HEK293 (cell line): Measurements from ENCODE around the gene AXIN1.

ENCODE experiments used
- CTCF ChIA-PET: fragments of 350-600 bp; formaldehyde crosslinking; extraction: SDS; loops from one replicate; lab custom pipeline; 2021; ENCODE audit warnings: antibody characterized with exemption; lab: Yijun Ruan, JAX
- POLR2A ChIA-PET: fragments of 300-600 bp; formaldehyde crosslinking; extraction: SDS; loops from one replicate; lab custom pipeline; 2020; ENCODE audit warnings: antibody characterized with exemption, inconsistent platforms; lab: Yijun Ruan, JAX
- H3K27ac ChIP-seq: fragments of 200-500 bp; sonication (Bioruptor generic); 2 replicates; pipeline ENCODE4 v1.5.1; 2014; ENCODE audit warnings: low read depth, low read length, control low read depth, inconsistent platforms; ENCODE audit errors: extremely low read depth
- H3K36me3 ChIP-seq, 2 experiments: fragments of 200-500 bp in 1 of 2; sonication (Bioruptor generic) in 1 of 2; 1 replicate in 1 of 2; 2 replicates in 1 of 2; pipeline ENCODE4 v1.5.1; 2014 to 2017; ENCODE audit warnings: inconsistent platforms in 2 of 2, low read length in 2 of 2; ENCODE audit not compliant: control insufficient read depth in 2 of 2, insufficient read depth in 1 of 2
- H3K4me1 ChIP-seq: fragments of 200-500 bp; sonication (Bioruptor generic); 2 replicates; pipeline ENCODE4 v1.5.1; 2014; ENCODE audit warnings: mild to moderate bottlenecking, low read length, inconsistent platforms; ENCODE audit not compliant: control insufficient read depth, insufficient read depth
- H3K4me3 ChIP-seq: 2 replicates; pipeline ENCODE4 v1.5.1; 2011; ENCODE audit warnings: low read depth, mild to moderate bottlenecking, control low read depth, low read length, moderate library complexity
- H3K9me3 ChIP-seq: fragments of 200-500 bp; sonication (Bioruptor generic); 2 replicates; pipeline ENCODE4 v1.5.1; 2014; ENCODE audit warnings: low read depth, low read length, inconsistent platforms; ENCODE audit not compliant: control insufficient read depth, insufficient read depth
- BCL11B ChIP-seq: fragments of 450-650 bp; formaldehyde crosslinking; IDR thresholded peaks from 2 replicates; pipeline ENCODE4 v1.5.1; 2016; ENCODE audit warnings: low read depth, missing biosample characterization, missing genetic modification characterization
- EGR2 ChIP-seq: fragments of 450-650 bp; formaldehyde crosslinking; IDR thresholded peaks from 2 replicates; pipeline ENCODE4 v1.5.1; 2016; ENCODE audit warnings: low read depth, missing biosample characterization, missing genetic modification characterization
- GFI1B ChIP-seq: fragments of 450-650 bp; formaldehyde crosslinking; IDR thresholded peaks from 2 replicates; pipeline ENCODE4 v1.5.1; 2016; ENCODE audit warnings: missing biosample characterization, missing genetic modification characterization
- GLIS2 ChIP-seq: fragments of 450-650 bp; formaldehyde crosslinking; IDR thresholded peaks from 2 replicates; pipeline ENCODE4 v1.5.1; 2016; ENCODE audit warnings: missing biosample characterization, missing genetic modification characterization
- KLF16 ChIP-seq: fragments of 450-650 bp; formaldehyde crosslinking; IDR thresholded peaks from 2 replicates; pipeline ENCODE4 v1.5.1; 2017; ENCODE audit warnings: missing biosample characterization, missing genetic modification characterization
- KLF8 ChIP-seq: fragments of 450-650 bp; formaldehyde crosslinking; IDR thresholded peaks from 2 replicates; pipeline ENCODE4 v1.5.1; 2016; ENCODE audit warnings: missing biosample characterization, missing genetic modification characterization
- SALL2 ChIP-seq: fragments of 450-650 bp; formaldehyde crosslinking; IDR thresholded peaks from 2 replicates; pipeline ENCODE4 v1.5.0; 2017; ENCODE audit warnings: missing biosample characterization, mild to moderate bottlenecking, missing genetic modification characterization, borderline replicate concordance
- SP3 ChIP-seq: fragments of 450-650 bp; formaldehyde crosslinking; IDR thresholded peaks from 2 replicates; pipeline ENCODE4 v1.5.1; 2016; ENCODE audit warnings: missing biosample characterization, missing genetic modification characterization
- YY2 ChIP-seq: fragments of 450-650 bp; formaldehyde crosslinking; IDR thresholded peaks from 2 replicates; pipeline ENCODE4 v1.5.1; 2016; ENCODE audit warnings: missing biosample characterization, missing genetic modification characterization
- ZBTB11 ChIP-seq: fragments of 450-650 bp; formaldehyde crosslinking; conservative IDR thresholded peaks from 2 replicates; pipeline ENCODE4 v1.5.1; 2016; ENCODE audit warnings: low read depth, missing biosample characterization, missing genetic modification characterization
- ZBTB20 ChIP-seq: fragments of 450-650 bp; formaldehyde crosslinking; IDR thresholded peaks from 2 replicates; pipeline ENCODE4 v1.5.1; 2016; ENCODE audit warnings: missing biosample characterization, missing genetic modification characterization
- ZBTB6 ChIP-seq: fragments of 450-650 bp; formaldehyde crosslinking; IDR thresholded peaks from 2 replicates; pipeline ENCODE4 v1.5.1; 2017; ENCODE audit warnings: missing biosample characterization, missing genetic modification characterization
- ZBTB8A ChIP-seq: fragments of 450-650 bp; formaldehyde crosslinking; IDR thresholded peaks from 2 replicates; pipeline ENCODE4 v1.5.1; 2016; ENCODE audit warnings: missing biosample characterization, missing genetic modification characterization
- ZFHX2 ChIP-seq: fragments of 450-650 bp; formaldehyde crosslinking; conservative IDR thresholded peaks from 2 replicates; pipeline ENCODE4 v1.5.1; 2016; ENCODE audit warnings: missing biosample characterization, missing genetic modification characterization
- ZFP69B ChIP-seq: fragments of 450-650 bp; formaldehyde crosslinking; IDR thresholded peaks from 2 replicates; pipeline ENCODE4 v1.5.1; 2016; ENCODE audit warnings: missing biosample characterization, missing genetic modification characterization
- ZIC2 ChIP-seq: fragments of 450-650 bp; formaldehyde crosslinking; IDR thresholded peaks from 2 replicates; pipeline ENCODE4 v1.5.1; 2016; ENCODE audit warnings: missing biosample characterization, missing genetic modification characterization
- ZNF10 ChIP-seq: fragments of 450-650 bp; formaldehyde crosslinking; IDR thresholded peaks from 2 replicates; pipeline ENCODE4 v1.5.1; 2017; ENCODE audit warnings: missing biosample characterization, missing genetic modification characterization
- ZNF24 ChIP-seq: fragments of 450-650 bp; formaldehyde crosslinking; IDR thresholded peaks from 2 replicates; pipeline ENCODE4 v1.5.1; 2016; ENCODE audit warnings: missing biosample characterization, missing genetic modification characterization
- ZNF335 ChIP-seq: fragments of 450-650 bp; formaldehyde crosslinking; conservative IDR thresholded peaks from 2 replicates; pipeline ENCODE4 v1.5.1; 2016; ENCODE audit warnings: missing biosample characterization, missing genetic modification characterization
- ZNF341 ChIP-seq: fragments of 450-650 bp; formaldehyde crosslinking; IDR thresholded peaks from 2 replicates; pipeline ENCODE4; 2016; ENCODE audit warnings: low read depth, missing biosample characterization, missing genetic modification characterization
- ZNF423 ChIP-seq: fragments of 450-650 bp; formaldehyde crosslinking; IDR thresholded peaks from 2 replicates; pipeline ENCODE4 v1.5.1; 2016; ENCODE audit warnings: missing biosample characterization, missing genetic modification characterization
- ZNF449 ChIP-seq: fragments of 450-650 bp; formaldehyde crosslinking; IDR thresholded peaks from 2 replicates; pipeline ENCODE4 v1.5.1; 2017; ENCODE audit warnings: missing biosample characterization, mild to moderate bottlenecking, missing genetic modification characterization, moderate library complexity
- ZNF544 ChIP-seq: fragments of 450-650 bp; formaldehyde crosslinking; IDR thresholded peaks from 2 replicates; pipeline ENCODE4 v1.5.0; 2017; ENCODE audit warnings: missing biosample characterization, missing genetic modification characterization
- ZNF548 ChIP-seq: fragments of 450-650 bp; formaldehyde crosslinking; IDR thresholded peaks from 2 replicates; pipeline ENCODE4 v1.5.1; 2016; ENCODE audit warnings: missing biosample characterization, missing genetic modification characterization
- ZNF561 ChIP-seq: fragments of 450-650 bp; IDR thresholded peaks from 2 replicates; pipeline ENCODE4 v1.5.1; 2018; ENCODE audit warnings: missing biosample characterization, missing genetic modification characterization, borderline replicate concordance
- ZNF600 ChIP-seq: fragments of 450-650 bp; formaldehyde crosslinking; IDR thresholded peaks from 2 replicates; pipeline ENCODE4 v1.5.1; 2016; ENCODE audit warnings: missing biosample characterization, missing genetic modification characterization
- ZNF670 ChIP-seq: fragments of 450-650 bp; formaldehyde crosslinking; IDR thresholded peaks from 2 replicates; pipeline ENCODE4 v1.5.1; 2016; ENCODE audit warnings: missing biosample characterization, missing genetic modification characterization, low read depth
- ZSCAN18 ChIP-seq: fragments of 450-650 bp; formaldehyde crosslinking; IDR thresholded peaks from 2 replicates; pipeline ENCODE4 v1.5.1; 2016; ENCODE audit warnings: missing biosample characterization, missing genetic modification characterization
- ZSCAN4 ChIP-seq: fragments of 450-650 bp; formaldehyde crosslinking; IDR thresholded peaks from 2 replicates; pipeline ENCODE4 v1.5.1; 2017; ENCODE audit warnings: missing biosample characterization, missing genetic modification characterization

AXIN1 gene

GRCh38 chr16:381012-381788 lies 28.7 kb upstream of the AXIN1 start:
- no peaks in the 10 kb centered on the region for H3K9me3 ChIP-seq
- POLR2A ChIA-PET, result interaction anchor here (1.0 to 2.9 kb wide), 2 partner anchors 11 to 20 kb away, joined by 3 to 10 read pairs; partner anchors contain the start of genes DECR2 and MRPL28
- H3K36me3 ChIP-seq, result peaks cover 0 to 14% of the 10 kb centered on the region in 2 experiments; a peak in 1 of 3 replicates
- H3K27ac ChIP-seq, result peak overlapping the region; percentile 49; the same call in 1 of the 2 replicates
- CTCF ChIA-PET, result no interaction called here
- peak overlapping the region; percentile 67 for H3K4me3 ChIP-seq
- no peaks in the 10 kb centered on the region for H3K4me1 ChIP-seq
- TF ChIP-seq ZNF544 (tag by site-specific recombination), result no peak
- peak; percentile 93 for TF ChIP-seq ZBTB8A (tag by site-specific recombination)
- TF ChIP-seq BCL11B, result peak; percentile 62; the same call in 1 of the 2 replicates
- peak; percentile 70 for TF ChIP-seq ZNF423 (tag by site-specific recombination)
- TF ChIP-seq ZSCAN4, result no peak
- no peak for TF ChIP-seq ZNF10
- TF ChIP-seq ZNF548 (tag by site-specific recombination), result no peak
- peak; percentile 36; the same call in 1 of the 2 replicates for TF ChIP-seq ZFHX2 (tag by site-specific recombination)
- no peak for TF ChIP-seq ZBTB6 (tag by site-specific recombination)
- no peak for TF ChIP-seq SALL2 (tag by site-specific recombination)
- TF ChIP-seq ZFP69B (tag by site-specific recombination), result peak; percentile 48; the same call in 1 of the 2 replicates
- TF ChIP-seq ZNF561 (tag by site-specific recombination), result no peak
- peak; percentile 85 for TF ChIP-seq ZBTB20 (tag by site-specific recombination)
- TF ChIP-seq GLIS2 (tag by site-specific recombination), result peak; percentile 52
- TF ChIP-seq ZBTB11 (tag by site-specific recombination), result peak; percentile 63
- no peak for TF ChIP-seq KLF16 (tag by site-specific recombination)
- TF ChIP-seq ZNF449 (tag by site-specific recombination), result peak; percentile 23; the same call in 1 of the 2 replicates
- peak; percentile 52 for TF ChIP-seq SP3 (tag by site-specific recombination)
- no peak for TF ChIP-seq ZNF24 (tag by site-specific recombination)
- TF ChIP-seq ZSCAN18, result no peak
- TF ChIP-seq ZNF341 (tag by site-specific recombination), result peak; percentile 35; the same call in 1 of the 2 replicates
- TF ChIP-seq YY2, result no peak
- TF ChIP-seq ZNF335 (tag by site-specific recombination), result peak; percentile 23; the same call in 1 of the 2 replicates
- TF ChIP-seq ZNF600 (tag by site-specific recombination), result peak; percentile 54
- TF ChIP-seq GFI1B (tag by site-specific recombination), result no peak
- peak; percentile 56 for TF ChIP-seq ZIC2 (tag by site-specific recombination)
- no peak for TF ChIP-seq ZNF670 (tag by site-specific recombination)
- TF ChIP-seq EGR2 (tag by site-specific recombination), result peak; percentile 19; the same call in 1 of the 2 replicates
- peak; percentile 56; the same call in 1 of the 2 replicates for TF ChIP-seq KLF8
